Stimulated activated CD4-positive, alpha-beta T cell treated with anti-CD3 and anti-CD28 coated beads, Interleukin-1b, Interleukin-23, amount 100 ng/mL, for 4 hours (primary cell): ENCODE results near the gene ERP27.

Experiments used
- DNase-seq, 2 donors: peaks; one replicate each; pipeline ENCODE4 v3.0.0-alpha.2; 2020; ENCODE audit warnings: low read depth in 2 of 2

The ERP27 gene

DNA sequence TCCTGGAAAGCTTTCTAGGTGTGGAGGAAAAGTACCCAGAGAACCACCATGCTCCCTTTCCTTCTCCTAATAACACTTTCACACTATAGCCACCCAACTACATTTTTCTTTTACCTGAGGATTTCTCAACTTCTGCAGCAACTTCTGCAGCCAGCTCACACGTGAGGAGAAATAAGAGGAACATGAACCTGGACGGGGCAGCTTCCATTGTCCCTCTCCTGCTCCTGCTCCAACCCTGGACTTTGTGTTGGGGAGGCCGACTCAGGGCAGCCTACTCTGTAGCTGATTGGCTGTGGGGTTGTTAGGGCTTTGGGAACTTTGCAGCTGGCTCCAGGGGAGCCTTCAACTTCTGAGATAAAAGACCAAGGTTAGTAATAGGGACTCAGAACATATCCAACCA lies at the start of gene ERP27:
ERP27 (minus strand) TSS at position 237 of the 400 bp plus-strand sequence; CDS start at position 208, 29 bp downstream.
- DNase-seq, result no peak

DNA sequence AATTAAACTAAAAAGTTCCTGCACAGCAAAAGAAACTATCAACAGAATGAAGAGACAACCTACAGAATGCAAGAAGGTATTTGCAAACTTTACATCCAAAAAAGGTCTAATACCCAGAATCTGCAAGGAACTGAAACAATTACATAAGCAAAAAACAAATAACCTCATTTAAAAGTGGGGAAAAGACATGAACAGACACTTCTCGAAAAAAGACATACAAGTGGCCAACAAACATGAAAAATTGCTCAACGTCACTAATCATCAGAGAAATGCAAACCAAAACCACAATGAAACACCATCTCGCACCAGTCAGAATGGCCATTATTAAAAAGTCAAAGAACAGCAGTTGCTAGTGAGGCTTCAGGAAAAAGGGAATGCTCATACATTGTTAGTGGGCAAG lies 49.7 kb upstream of the ERP27 start:
- DNase-seq, result no peak

DNA sequence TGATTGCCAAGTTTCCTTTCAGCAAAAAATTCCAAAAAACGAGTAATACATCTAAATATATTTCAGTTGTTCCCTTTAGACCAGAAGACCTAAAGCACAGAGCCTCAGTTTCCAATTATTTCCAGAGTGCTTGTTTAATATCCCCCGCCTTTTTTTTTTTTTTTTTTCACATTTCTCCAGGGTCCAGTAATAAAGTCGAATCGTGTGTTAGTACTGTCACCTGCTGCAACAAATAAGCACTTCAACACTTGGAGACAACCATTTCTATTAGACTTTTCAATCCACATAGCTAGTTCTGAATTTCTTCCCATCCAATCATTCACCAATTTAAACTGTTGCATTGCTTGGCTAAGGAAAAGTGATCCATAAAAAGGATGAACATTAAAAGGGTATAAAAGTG lies 48.1 kb upstream of the ERP27 start:
- no peak for DNase-seq

DNA sequence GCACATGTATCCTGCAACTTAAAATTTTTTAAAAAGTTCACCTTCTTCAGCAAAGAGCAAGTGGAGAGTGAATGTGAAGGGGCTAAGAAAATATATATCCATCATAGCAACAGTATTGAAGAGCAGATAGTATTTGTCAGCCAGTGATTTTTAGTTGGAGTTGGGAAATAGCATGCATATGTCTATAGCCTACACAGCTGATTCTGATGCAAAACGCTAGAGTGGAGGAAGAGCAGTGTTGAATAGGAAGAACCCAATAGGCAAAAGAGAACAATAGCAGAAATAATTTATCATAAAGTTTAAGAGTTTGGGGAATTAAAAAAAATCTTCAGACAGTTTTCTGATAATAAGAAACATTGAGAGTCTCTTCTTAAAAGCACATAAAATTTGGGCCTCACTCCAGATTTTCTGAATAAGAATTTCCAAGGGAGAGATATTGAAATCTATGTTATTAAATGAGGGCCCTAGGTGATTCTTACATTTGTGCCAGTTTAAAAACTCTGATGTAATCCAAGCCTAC lies 46.5 kb upstream of the ERP27 start:
- DNase-seq, result no peak

DNA sequence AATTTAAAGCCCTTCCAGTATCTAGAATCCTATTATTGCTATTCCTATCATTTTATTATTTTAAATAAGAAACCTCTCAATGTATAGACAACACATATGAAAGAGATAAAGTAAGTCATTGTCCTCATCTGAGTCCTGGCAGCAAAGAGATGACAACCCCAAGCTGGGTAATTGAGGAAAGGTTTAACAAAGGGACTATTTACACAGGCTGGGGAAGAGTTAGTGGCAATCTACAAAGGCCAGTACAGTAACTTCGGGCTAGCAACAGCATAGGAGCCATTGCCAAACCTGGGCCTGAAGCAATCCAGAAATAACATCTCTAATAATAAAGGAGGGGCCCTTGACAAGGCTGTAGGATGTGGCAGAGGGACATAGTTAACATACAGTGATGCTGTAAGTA lies 45.7 kb upstream of the ERP27 start:
- no peak for DNase-seq

DNA sequence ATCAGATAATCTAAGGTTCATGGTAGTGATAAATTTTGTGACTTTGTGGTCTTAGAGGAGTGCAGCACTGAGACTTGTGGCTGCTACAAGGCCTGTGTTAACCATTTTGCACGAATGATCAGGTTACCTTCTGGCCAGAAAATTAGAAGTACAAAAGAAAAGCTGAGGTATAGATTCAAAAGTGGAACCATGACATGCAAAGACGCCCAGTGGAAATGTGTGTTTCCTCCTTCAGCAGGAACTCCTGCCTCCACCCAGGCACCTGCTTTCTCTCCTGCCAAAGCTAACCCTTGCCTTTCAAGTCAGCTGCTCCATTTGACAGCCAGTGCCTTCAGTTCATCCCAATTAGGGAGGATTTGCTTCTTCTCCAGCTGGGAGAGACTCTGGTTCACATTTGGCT lies 44.7 kb upstream of the ERP27 start:
- DNase-seq, result no peak

DNA sequence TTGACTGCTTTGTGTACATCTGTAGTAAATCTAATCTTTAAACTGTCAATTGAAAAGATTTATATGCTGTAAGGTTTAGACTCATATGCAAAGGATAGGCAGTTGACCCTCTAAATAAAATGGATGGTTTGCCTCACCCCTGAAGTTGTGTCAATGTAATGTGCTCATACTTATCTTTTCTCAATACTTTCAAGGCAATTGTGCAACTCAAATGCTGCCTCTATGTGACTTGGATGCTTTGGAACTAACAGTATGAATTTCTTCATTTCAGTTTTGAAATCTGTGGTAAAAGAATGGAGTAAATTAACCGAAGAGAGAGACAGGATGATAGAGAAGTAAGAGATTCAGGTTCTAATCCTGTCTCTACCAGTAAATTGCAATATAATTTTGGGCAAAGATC lies 44.2 kb upstream of the ERP27 start:
- DNase-seq, result no peak

DNA sequence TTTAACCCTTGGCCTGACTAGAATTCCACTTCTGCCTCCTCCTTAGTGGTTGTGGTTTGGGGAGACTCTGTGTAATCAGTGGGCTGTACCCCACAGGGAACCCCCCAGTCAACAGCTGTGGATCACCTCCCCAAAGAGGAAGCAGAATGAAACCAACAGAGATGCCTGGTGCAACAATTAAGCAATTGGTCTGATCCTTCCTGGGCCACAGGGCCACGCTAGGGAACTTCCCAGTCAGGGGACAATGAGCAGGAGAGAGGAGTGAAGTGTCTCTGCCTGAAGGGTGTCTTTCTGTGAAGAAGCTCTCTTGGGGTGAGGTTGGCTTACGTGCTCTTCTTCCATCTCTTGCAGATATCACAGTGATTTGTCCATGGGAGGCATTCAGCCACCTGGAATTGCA lies 42.7 kb upstream of the ERP27 start:
- no peak for DNase-seq

DNA sequence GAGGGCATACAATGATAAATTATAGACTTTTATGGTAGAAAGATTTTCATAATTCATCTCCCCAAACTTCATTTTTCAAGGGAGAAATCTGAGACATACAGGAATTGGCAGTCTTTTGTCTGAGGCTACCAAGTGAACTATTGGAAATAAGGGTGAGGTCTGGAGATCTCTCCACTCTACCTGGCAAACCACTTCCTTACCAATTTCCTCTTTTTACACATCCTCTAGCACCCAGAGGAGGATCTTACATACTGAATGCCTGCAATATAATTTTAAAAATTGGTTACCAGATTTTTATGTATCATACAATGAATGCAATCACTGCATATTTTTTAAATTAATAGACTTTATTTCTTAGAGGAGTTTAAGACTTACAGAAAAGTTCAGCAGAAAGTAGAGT lies 41.1 kb upstream of the ERP27 start:
- DNase-seq, result no peak

DNA sequence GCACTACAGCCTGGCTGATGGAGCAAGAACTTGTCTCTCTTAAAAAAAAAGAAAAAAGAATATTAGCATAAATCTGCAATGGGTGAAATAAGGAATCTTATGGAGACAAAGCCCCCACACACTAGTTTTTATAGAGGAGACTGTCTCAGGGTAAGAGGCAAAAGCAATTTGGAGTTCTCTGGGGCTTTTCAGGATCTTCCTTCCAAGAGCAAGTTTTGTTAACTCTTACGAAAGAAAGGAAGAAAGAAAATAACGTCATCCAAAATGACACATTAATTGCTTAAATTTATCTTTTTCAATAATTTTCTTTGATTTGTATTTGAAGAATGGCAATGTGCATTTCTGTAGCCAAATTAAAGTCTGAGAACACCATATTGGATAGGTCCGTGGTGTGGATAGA lies 38.3 kb upstream of the ERP27 start:
- no peak for DNase-seq

DNA sequence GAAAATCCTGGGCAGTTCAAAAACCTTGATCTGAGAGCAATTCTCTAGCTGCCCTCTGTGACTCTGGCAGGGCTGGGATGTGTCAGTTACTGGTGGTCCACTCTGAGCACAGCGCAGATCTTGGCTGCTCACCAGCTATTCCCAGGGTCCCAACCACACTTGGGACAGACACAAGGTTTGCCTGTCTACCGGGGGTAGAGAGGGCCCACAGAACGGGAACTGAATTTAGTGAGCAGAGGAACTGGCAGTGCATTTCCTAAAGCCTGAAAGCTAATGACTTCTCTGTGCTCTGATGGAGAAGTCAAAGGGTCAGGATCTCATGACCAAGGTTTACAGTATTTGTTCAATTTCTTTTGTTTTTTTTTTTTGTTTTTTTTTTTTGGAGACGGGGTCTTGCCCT lies 37.1 kb upstream of the ERP27 start:
- no peak for DNase-seq

DNA sequence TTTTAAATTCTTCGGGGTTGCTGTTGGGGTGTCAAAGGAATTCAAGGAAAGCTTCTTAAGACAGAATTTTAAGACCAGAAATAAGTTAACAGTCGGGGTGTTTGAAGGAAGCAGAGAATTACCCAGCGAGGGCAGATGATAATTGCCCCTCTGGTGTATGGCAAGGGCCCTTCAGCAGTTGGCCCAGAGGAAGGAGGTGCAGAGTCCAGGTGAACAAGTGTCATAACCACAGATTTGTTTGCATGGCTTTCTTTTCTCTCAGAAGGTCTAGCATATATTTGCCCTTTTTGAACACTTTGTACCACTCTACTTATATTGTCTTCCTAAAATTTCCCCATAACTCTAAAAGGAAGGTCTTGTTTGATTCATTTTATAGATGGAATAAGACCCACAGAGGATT lies 36.3 kb upstream of the ERP27 start:
- DNase-seq, result no peak

DNA sequence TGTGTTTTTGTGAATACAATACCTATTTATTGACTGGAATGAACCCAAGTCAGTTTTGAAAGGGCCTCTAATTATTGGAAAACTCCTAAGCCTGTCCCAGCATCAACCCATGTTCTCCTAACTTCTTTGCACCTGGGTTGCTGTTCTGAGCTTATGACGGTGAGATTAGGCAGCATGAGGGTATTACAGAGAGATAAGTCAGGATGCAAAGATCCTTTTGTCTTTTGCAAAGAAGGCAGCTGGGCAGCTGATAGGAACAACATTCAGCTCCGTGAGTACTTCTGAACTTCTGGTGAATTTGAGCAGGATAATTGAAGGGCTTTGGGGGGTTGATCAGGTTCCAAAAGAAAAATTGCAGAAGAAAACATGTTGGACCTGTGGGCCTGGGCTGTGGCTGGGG lies 34.5 kb upstream of the ERP27 start, which contains the start of gene PDE6H:
PDE6H (plus strand) TSS at position 227 of the 400 bp plus-strand sequence. CDS start 4,971 bp downstream, outside the sequence.
- no peak for DNase-seq

DNA sequence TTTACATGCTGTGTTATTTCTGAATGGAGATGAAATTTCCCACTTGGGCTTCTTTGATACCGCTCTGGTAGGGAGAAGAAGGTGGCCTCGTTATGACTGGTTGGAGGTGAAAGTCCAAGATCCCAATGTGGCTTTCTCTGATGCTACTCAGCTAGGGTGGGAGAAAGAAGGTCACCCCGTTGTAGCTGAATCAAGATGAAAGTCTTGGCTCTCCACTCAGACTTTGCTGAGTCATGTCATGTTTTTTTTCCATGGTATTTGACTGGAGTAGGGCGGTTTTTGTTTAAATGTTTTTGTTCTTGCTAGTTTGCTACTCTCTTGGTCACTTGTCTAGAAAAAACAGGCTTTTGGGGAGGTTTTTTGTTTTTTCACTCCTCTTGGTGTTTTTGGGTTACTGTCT lies 32.1 kb upstream of the ERP27 start:
- DNase-seq, result no peak

DNA sequence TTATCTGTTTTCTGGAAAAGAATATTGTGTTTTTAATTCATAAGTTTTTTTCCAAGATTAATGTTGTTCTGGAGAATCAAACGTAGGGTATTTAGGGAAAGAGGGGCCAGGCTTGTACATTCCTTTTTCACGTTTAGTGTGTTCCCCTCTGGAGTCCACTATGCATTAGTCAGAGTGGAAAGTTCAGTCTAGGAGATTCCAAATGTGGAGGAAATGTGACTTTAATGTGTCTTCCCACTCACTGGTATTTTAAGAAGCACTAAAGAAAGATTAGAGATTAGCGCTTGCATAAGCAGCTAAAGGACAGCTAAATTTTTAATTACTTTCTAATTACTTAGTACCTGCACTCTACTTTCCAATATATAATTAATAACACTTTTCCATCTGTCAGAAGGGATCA lies 30.1 kb upstream of the ERP27 start:
- no peak for DNase-seq

DNA sequence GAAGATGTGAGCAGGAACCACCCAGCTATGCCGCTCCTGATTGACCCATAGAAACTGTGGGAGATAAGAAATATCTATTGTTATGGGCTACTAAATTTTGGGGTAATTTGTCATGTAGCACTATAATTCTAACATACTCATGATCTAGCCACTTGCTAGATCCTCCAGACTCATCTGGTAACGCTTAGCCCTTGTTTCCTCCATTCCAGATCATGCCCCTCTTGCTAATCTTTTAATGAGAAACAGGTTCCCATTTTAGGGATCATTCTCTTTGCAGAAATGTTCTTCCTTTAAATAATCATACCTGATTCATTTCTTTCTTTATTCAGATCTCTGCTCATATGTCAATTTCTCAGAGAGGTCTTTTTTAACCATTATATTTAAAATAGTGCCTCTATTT lies 26.9 kb upstream of the ERP27 start:
- DNase-seq, result no peak

DNA sequence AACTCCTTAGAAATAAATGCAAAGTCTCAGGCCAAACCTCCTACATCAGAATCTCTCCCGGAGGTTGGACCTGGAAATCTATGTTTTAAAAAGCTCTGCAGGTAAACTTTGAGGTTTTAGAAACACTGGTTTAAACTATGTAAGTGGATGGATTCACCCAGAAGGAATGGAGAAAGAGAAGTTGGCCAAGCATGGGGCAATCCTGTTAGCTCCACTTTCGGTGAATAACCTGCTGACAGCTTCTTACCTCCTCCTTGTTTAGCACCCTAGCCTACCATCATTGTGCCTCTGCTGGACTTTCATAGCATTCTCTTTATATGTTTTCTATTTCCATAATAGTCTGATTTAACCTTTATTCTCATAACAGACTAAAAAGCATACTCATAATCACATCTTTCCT lies 26.1 kb upstream of the ERP27 start:
- no peak for DNase-seq

DNA sequence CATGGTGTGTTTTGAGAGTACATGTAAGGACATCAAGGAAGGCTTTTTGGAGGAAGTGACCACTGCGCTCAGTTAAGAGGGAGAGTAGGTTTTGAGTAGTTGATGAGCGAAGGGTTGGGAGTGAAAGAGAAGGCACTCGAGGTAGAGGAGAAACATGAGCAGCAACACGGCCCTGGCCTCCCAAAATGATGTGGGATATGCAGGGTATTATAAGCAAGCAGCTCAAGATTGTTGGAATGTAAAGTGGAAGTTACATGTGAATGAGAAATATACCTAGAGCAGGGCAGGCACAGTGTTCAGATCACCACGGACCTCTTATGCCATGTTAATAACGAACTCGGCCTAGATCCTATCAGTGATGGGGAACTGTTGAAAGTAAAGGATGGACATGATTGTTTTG lies 25.2 kb upstream of the ERP27 start:
- DNase-seq, result no peak

DNA sequence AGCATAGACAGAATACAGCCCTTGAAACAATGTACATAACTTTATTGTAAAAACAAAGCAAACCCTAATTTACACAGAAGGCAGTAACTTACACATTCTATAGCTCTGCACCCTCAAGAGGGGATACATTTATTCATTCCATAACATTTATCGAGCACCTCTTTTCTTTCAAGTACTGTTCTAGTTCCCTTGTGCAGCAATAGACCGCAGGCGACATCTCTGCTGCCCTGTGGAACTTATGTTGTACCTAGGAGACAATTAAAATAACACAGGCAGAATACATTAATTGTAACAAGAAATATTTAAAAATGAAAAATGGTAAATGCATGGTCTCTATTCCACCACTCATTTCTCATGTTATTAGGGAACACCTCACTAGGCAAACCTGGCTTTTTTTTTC lies 24.5 kb upstream of the ERP27 start:
- no peak for DNase-seq

DNA sequence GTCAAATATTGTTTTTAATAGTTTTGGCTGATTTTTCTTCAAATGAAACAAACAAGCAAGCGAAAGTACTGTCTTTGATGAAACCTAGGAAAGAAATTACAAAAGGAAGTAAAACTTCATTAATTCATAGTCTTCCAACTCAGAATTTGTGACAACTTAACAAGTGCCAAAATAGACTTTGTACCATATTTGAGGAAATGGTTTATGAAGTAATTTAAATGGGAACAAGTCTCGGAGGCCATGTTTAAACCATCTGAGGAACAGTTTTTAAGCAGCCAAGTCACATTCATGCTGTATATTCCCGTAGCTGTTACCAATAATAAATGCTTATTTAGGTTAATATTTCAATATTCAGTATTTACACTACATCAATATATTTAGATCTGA lies 23.8 kb upstream of the ERP27 start:
- DNase-seq, result no peak

DNA sequence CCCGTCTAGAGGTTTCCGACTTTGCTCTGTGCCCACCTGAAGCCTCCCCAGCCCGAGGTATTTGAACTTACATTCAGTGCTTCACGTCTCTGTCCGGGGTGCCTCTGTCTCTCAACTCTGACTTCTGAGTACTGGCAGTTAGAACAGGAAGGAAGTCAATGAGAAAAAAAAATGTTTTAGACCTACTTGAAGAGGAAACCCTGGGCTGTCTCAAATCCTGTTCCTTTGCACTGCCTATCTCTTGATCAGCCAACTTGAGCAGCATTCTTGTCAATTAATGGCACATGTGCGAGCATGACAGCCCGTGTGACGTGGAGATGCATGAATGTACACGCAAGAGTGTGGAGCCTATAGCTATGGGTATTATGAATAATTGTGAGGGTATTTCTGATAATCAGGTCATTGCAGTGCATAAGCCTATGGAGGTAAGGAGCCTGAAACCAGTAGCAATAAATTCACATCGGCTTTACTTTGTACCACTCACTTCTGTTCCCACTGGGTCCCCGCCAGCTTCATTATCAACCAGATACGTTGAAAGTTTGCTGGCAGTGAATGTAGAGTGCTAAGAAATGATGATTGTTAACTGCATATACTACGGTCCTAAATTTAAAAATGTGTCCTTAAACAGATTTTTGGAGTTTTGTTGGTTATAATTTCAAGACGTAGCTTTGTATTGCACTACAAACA lies 23.3 kb upstream of the ERP27 start, which contains the start of gene ARHGDIB:
ARHGDIB (minus strand) TSS at position 136 of the 687 bp plus-strand sequence. CDS start 10,889 bp downstream, outside the sequence.
- peak in 1 of 2 donors; percentile 55 for DNase-seq

DNA sequence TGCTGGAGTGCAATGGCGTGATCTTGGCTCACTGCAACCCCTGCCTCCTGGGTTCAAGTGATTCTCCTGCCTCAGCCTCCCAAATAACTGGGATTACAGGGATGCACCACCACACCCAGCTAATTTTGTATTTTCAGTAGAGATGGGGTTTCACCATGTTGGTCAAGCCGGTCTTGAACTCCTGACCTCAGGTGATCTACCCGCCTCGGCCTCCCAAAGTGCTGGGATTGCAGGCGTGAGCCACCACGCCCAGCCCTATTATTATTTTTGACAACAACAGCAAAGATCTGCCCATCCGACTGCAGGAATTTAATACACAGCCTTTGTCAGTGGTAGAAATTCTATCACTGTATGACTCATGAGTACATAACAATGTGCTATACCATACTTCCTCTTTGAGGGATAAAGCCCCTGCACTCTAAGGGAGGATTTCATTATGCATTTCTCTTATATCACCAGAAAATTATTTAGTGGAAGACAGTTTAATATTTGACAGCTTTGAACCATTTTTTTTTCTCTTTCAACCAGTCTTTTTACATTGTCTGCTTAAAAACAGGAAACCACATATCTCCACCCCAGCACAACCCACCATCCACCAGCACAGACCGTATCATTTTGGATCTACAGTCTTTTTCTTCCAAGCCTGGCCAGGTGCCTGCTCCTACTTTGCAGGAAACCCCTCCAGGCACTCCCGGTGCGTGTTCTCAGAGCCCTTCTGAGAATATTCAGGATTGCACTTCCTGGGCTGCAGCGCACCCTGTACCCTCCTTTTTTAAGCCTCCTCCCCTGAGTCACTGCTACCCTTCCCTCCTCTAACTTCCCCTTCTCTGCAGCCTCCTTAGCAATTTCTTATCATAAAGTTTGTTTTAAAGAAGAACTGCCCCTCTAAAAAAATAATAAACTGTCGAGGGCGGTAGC lies 22.5 kb upstream of the ERP27 start:
- no peak for DNase-seq
